HG03342 (cell line): ENCODE results near the gene COIL.

ENCODE experiments used
- ATAC-seq: cut with Tn5 transposase; IDR thresholded peaks from one replicate; pipeline ENCODE4 v1.9.1; 2021; ENCODE audit warnings: mild to moderate bottlenecking, moderate library complexity; ENCODE audit not compliant: unreplicated experiment

Gene COIL

DNA sequence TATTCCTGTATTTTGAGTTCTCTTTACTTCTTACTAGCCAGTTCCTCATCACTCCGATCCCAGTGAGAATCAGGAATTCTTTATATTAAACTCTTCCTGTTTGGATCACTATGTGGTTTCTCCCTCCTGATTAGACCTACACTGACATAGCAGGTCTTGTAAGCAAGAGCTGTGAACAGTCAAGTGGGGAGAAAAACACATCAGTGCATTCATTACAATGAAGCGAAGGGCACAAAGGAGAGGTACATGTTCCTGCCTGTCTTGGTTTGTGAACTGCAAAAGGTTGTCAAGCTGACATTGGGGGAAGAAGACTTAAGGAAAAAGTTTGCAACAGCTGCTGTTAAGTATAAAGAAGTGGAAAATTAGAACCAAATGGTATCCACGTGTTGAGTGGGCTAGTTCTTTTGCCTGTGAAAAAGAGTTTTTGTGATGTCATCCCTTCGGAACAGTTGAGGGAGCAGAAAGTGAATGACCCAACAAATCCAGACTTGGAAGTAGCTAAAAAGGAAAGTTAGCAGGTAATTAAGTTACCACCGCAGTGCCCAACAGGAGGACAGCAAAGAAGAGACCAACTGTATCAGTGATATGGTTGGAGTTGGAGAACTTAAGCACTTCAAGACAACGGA lies 24.0 kb downstream of the COIL start:
- no peak for ATAC-seq

DNA sequence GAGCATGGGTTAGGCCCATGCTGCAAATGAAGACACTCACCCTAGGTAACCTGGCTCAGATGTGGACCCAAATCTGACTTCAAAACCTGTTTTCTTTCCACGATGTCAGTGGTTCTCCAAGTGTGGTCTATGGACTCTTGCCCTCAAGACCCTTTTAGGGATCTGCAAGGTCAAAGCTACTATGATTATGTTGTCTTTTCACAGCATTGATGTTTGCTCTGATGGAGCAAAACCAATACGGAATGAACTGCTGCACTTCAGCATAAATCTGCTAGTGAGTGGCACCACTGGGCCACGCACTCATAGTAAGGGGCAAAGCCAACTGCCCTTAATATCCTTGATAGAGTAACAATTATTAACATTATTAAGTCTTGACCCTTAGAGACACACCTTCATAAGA lies 25.4 kb downstream of the COIL start:
- no peak for ATAC-seq

DNA sequence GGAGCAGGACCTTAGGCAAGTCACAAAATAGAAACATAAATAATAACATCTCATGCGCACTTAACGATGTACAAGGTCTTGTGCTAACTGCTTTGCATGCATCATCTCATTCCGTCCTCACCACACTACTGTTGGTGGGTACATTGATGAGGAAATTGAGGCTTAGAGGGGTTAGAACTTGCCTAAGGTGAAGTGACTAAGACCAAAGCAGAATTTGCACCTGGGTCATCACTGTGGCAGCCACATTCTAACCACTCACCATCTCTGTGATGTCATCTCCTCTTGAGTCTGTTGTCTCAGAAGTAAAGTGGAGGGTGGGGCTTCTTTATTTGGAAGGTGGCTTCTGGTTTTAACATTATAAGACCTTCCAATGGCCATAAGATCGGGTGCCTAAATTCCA lies 26.6 kb downstream of the COIL start:
- ATAC-seq: no peak

DNA sequence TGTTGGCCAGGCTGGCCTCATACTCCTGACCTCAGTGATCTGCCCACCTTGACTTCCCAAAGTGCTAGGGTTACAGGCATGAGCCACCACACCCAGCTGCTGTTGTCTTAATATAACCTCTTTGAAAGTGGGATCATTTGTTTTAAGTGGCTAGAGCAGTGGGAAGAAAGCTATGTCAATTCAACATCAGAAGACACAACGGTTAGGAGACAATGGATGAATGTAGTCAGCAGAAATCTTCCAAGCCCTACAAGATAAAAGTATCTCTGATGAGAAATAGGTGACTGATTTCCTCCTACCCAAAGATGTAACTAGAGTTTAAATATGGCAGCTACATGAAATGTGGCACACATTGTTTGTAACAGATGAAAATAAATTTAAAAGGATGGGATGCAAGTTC lies 27.0 kb downstream of the COIL start:
- no peak for ATAC-seq

DNA sequence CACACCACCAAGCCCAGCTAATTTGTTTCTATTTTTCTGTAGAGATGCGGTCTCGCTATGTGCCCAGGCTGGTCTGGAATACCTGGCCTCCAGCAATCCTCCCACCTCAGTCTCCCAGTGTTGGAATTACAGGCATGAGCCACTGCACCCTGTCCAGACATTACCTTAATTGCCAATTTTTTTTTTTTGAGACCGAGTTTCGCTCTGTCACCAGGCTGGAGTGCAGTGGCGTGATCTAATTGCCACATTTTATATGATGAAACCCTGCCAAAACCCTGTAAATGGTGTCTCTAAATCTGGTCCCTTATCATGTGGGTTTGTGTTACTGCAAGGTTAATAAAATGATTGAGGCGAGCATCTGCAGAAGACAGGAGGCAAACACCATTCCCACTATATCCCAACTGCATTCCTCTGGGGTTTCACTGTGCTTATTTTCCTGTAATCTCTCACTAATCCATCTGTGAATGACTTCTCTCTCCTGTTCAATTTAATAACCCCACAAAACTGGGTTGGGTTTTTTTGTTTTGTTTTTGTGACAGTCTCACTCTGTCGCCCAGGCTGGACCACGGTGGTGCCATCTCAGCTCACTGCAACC lies 27.6 kb downstream of the COIL start:
- ATAC-seq: no peak

DNA sequence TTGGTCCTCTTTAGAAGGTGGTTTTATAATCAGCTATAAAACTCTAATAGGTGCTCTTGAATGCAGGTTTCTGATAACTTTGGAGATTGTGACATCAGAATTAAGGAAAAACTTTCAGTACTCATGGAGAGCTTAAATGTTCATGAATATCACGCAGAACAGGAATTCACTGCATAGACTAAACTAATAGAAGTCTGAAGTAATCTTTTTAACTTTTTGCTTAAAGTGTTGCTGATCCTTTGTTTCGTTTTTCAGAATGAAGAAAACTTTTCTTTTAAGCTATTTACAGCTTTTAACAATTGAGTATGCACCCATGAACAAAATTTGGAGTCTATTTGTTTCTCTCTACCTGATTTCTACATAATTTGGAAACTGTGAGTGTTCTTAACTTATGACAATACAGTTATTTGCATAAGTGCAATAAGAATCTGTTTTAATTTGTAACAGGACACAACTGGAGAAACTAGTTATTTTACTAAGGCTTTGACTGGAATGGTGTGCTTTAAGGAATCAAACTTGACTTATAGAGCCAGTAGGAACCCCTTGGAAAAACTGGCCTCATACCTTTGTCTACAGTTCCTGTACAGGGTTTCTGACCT lies 30.0 kb downstream of the COIL start:
- ATAC-seq: no peak

DNA sequence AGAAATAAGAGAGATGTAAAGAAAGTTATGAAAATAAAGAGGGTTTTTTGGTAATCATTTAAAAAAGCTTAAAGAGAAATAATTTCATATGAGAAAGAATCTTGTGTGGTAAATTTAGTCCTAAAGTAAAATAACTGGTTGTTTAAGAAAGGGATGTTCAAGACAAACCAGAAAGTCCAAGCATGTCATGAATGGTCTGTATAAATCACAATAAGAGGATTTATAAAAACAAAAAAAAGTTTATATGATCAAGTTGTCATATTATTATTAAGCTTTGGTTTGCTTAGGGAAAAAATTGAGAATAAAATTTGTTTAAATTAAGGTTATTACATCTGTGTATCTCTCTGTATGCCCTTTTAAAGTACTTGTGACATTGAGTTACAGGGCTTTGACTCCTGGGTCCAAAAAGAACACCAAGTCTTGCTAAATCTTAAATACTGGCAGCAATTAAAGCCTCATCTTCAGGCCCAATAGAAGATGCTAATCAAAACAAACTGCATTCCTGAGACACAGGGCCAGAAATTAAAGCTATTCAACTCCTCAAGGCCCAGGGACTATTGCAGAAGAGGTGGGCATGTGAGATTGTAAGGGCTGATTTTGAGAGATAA lies 31.4 kb downstream of the COIL start:
- ATAC-seq: no peak

DNA sequence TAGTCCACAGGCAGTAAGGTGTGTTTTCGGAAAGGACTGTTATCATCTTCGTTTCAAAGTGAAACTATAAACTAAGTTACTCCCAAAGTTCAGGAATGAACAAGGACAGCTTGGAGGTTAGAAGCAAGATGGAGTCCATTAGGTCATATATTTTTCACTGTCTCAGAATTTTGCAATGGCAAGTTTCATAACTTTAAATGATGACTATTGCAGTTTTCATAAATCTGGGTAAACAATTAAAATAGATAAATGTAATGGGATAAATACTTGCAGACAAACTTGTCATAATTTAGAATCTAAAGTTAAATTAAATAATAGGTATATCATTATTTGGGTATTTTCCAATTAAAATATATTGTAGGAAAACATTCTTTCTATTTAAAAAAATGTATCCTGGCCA lies 32.3 kb downstream of the COIL start:
- ATAC-seq: no peak

DNA sequence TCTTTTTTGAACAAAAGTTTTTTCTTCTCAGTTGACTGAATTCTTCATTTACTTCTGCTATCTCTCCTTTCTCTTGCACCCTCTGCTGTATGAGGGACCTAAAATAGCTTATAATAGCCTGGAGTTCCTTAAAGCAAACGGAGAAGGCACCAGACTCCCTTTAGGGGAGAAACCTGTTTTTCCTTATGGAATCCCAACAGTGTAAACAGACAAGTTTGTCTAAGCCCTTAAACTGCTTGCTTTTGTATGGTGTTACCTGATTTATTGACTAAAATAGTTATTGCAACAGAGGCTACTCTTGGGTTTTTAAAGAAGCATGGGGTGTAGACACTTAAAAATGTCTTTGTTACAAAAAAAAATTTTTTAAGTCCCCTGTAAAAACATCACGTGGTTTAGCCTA lies 34.1 kb downstream of the COIL start:
- no peak for ATAC-seq

DNA sequence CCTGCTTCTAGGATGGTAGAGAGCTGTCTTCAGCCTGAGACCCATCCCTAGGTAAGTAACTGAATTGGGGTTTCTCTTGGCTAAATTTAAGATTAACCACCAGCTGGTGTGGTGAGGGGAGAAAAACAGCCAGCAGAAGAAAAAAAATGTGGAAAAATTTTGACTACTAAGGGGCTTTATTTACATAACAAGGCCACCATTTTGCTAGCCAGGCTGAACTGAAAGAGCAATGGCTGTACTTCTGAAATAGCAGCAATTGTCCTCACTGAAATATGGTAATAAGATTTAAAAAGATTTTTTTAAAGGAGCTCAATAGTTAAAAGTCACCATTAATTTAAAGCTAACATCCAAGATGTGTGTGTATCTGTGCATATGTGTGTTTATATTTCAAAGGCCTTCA lies 34.6 kb downstream of the COIL start:
- ATAC-seq: no peak

DNA sequence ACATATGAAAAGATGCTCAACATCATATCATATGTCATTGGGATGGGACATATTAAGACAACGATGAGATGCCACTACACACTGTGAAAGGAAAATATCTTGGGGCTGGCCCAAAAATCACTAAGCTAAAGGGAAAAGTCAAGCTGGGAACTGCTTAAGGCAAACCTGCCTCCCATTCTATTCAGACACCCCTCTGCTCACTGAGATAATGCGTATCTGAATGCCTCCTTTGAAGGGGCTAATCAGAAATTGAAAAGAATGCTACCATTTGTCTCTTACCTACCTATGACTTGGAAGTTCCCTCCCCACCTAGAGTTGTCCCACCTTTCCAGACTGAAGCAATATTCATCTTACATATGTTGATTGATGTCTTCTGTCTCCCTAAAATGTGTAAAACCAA lies 35.8 kb downstream of the COIL start:
- ATAC-seq: no peak

DNA sequence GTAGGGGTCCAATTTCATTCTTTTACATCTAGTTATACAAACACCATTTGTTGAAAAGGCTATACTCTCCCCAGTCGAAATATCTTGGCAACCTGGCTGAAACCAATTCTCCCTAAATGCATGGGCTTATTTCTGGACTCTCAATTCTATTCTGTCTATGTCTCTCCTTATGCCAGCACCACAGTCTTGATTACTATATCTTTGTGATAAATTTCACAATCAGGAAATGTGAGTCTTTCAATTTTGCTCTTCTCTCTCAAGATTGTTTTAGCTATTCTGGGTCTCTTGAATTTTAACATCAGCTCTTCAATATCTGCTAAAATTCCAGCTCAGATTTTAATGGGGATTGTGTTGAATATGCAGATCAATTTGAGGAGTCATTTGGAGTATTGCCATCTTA lies 41.1 kb downstream of the COIL start:
- no peak for ATAC-seq

DNA sequence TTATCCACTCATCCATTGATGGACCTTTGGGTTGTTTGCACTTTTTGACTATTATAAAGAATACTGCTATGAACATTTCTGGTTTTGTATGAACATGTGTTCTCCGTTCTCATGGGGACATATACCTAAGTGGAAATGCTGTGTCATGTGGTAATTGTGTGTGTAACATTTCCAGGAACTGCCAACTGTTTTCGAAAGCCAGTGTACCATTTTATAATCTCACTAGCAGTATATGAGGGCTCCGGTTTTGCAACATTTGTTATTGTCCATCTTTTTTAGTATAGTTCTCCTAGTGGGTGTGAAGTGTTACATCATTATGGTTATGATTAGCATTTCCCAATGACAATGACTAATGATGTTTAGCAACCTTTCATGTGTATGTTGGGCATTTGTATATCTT lies 41.9 kb downstream of the COIL start:
- ATAC-seq: no peak

DNA sequence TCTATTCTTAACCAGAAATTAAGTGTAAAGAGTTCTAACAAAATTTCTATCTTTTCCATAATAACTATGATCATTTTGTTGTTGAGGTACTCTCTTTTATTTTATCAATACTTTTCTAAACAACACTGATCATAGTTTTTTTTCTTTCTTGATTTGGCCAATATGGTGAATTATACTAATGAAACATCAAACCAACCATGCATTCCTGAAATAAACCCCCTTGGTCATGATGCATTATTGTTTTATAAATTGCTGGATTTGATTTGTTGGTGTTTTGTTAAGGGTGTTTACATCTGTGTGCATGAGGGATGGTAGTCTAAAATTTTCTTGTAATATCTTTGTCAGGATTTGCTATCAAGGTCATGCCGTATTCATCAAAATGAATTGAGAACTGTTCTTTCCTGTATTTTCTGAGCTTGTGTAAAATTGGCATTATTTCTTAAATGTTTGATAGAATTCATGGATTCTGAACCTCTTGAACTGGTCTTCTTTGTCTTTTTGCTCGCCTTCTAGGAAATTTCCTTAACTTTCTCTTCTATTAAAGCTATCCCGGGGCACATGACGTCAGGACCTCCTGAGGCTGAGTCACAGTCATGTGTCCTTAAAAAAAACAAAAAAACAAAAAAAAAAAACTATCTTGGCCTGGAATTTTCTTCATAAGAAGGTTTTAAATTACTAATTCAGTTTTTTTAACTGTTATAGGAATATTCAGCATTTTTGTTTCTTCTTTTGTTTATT lies 43.1 kb downstream of the COIL start:
- no peak for ATAC-seq

DNA sequence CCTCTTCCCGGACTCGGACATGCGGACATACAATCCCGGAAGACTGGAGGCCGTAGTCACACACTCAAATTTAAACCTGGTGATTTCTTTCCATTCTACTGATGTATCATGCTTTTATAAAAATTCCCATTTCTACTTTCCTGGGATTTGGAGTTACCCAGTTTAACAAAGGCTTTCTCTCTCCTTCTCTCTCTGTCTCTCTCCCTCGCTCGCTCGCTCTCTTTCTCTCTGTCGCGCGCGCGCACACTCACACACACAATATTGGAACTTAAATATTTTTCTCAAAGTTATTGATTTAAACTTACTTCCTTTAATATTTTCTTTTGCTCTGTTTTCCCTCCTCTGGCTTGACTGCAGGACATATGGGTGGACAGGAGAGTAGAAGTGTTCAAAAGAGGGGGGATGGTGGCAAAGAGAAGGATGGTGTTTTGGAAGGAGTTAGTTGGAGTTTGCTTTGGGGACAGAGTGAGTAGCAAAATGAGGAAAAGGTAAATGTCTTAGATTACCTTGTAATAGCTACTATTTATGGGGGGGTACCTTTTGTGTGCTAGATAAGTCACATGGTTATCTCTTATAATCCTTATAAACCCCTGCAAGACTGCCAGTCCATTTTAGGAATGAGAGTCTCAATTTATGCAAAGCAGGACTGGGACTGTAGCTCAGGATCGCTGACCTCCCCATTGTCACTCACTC lies 46.1 kb downstream of the COIL start:
- no peak for ATAC-seq

DNA sequence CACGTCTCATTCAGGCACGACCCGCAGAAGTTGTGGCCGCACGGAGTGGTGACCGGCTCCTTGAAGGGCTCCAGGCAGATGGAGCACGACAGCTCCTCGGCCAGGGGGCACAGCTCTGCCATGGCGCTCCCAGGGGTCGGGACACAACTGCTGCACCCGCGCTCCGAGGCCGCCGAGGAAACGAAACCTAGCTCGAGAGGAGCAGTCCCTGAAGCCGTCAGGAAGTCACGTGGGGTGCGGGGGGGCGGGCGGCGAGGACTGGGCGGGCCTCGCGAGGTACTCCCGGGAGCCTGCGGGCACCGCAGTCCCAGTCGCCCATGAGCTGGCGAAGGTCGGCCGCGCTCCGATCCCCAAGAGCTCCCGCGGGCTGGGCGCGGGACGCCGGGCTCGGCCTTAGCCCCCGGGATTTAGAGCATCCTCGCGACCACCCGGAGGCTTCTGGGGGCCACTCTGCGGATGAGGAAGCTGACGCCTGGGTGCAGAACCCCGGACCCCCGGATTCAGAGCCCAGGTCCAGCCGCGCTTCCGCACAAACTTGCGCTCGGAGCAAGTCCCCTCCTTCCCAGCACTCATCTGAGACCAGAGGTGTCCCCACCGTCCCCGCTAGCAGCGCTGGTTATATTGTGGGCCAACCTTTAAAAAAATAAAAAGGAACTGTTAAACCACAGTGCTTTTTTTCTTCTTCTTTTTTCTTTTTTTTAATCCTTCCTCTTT lies 46.8 kb downstream of the COIL start, which contains the start of gene TRIM25:
TRIM25 (minus strand) TSS at position 183 of the 714 bp plus-strand sequence; CDS start at position 122, 61 bp downstream.
- peak; percentile 62 for ATAC-seq

DNA sequence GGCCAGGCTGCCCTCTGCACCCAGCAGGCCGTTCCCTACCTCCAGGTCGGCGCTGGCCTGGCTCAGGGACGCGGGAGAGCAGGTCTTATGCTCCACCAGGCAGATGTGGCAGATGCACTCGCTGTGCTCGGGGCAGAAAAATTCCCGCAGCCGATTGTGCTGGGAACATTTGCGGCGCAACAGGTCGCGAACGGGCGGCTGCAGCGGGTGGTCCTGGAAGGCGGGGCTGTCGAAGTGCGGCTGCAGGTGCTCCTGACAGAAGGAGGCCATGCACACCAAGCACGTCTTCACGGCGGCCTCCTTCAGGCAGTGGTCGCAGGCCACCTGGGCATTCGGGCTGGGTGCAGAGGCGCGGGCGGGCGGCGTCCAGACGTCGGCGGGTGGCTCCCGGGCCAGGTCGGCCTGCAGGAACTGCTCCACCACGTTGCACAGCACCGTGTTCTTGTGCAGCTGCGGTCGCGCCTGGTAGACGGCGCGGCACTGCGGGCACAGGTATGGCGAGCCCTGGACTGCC lies 47.4 kb downstream of the COIL start:
- ATAC-seq: peak; percentile 28

DNA sequence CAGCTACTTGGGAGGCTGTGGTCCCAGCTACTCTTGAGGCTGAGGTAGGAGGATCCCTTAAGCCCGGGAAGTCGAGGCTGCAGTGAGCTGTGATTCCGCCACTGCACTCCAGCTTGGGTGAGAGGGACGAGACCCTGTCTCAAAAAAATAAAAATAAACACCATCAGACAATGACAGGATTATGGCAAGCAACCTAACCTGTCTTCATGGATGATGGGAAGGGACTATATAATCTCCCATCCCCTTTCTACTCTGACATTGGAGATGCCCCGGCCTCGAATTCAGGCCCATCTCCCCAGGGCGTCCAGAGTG lies 47.9 kb downstream of the COIL start:
- ATAC-seq: no peak

DNA sequence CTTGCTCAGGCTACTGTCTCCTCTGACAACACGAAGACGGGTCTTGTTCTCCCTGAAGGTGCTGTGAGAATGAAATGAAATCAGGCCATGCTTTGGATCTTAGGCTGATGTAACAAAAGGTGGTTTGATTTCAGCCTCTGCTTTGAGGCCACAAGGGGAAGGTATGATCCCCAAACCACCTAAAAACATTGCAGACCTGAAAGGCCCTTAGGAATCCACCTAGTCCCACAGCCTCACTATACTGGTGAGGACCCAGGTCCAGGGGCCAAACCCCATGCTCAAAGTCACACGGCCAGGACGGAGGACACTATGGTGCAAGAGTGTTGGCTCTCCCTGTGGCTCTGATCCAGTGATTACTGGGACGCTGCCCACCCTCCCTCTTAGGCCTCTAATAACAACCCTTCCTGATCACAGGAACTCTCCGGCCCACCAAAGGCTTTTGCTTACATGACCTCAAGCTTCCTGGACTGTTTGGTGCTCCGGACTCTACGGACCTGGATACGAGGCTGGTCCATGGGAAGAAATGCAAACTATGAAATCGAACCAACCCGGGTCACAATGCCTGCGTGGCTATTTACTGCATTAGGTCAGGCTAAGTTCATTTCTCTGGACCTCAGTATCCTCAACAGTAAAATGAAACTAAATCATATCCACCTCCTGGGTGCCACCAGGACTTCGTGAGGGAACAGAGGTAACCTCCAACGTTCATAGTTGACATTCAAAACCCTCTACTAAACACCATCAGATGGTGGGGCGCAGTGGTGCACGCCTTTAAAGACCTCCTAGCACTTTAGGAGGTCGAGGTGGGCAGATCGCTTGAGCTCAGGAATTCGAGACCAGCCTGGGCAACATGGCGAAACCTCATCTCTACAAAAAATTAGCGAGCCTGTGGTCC lies 48.5 kb downstream of the COIL start:
- ATAC-seq: no peak
